ENCODE results near the gene NDFIP2.

DNA sequence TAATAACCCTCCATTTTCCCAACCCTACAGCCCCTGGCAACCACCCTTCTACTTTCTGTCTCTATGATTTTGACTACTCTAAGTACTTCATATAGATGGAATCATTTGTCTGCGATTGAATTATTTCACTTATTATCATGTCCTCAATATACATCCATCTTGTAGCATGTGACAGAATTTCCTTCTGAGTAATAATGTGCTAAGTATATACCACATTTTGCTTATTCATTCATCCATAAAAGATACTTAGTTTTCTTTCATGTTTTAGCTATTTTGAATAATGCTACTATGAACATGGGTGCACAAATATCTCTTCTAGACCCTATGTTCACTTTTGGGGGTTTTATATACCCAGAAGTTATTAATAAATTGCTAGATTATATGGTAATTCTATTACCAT is 17.4 kb upstream of the NDFIP2 start:
- TF ChIP-seq, protein P1, sequence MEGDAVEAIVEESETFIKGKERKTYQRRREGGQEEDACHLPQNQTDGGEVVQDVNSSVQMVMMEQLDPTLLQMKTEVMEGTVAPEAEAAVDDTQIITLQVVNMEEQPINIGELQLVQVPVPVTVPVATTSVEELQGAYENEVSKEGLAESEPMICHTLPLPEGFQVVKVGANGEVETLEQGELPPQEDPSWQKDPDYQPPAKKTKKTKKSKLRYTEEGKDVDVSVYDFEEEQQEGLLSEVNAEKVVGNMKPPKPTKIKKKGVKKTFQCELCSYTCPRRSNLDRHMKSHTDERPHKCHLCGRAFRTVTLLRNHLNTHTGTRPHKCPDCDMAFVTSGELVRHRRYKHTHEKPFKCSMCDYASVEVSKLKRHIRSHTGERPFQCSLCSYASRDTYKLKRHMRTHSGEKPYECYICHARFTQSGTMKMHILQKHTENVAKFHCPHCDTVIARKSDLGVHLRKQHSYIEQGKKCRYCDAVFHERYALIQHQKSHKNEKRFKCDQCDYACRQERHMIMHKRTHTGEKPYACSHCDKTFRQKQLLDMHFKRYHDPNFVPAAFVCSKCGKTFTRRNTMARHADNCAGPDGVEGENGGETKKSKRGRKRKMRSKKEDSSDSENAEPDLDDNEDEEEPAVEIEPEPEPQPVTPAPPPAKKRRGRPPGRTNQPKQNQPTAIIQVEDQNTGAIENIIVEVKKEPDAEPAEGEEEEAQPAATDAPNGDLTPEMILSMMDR (IDR thresholded peaks at IDR 0.05), result no peak
- no peak for TF ChIP-seq ESRRA (IDR thresholded peaks at IDR 0.05; ENCODE audit: borderline replicate concordance, low read length)
- TF ChIP-seq, protein P2, sequence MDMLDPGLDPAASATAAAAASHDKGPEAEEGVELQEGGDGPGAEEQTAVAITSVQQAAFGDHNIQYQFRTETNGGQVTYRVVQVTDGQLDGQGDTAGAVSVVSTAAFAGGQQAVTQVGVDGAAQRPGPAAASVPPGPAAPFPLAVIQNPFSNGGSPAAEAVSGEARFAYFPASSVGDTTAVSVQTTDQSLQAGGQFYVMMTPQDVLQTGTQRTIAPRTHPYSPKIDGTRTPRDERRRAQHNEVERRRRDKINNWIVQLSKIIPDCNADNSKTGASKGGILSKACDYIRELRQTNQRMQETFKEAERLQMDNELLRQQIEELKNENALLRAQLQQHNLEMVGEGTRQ (IDR thresholded peaks at IDR 0.05), result no peak
- no peak for TF ChIP-seq POLR2A (IDR thresholded peaks at IDR 0.05; ENCODE audit: low read length)
- no peak for TF ChIP-seq JUN (IDR thresholded peaks at IDR 0.05)

All from A549 (cell line).